PC-3 (cell line): ENCODE results near the gene OPN1SW. TPM values are rescaled to one million over a fixed set of nuclear protein-coding genes. Genes with fewer than 3 reads are reported as not detected.

ENCODE experiments used
- ATAC-seq: fragments of 200-7000 bp; cut with Tn5 transposase; 2 replicates; pipeline ENCODE4 v1.9.1; 2020; ENCODE audit warnings: mild to moderate bottlenecking, moderate library complexity
- BruUV-seq: library from RNA; stranded (reverse); fragments of 400-500 nt; replicated peaks from 2 replicates; lab custom pipeline; 2021; lab: Mats Ljungman, UMichigan
- CTCF ChIA-PET: fragments of 300-600 bp; sonication (Branson Sonifier 250); formaldehyde crosslinking; loops from one replicate; lab custom pipeline; 2022; ENCODE audit warnings: antibody characterized with exemption; lab: Charles Lee
- POLR2A ChIA-PET: fragments of 300-600 bp; sonication (Branson Sonifier 250); formaldehyde crosslinking; loops from one replicate; lab custom pipeline; 2022; ENCODE audit warnings: antibody characterized with exemption; ENCODE audit not compliant: unreplicated experiment; lab: Charles Lee
- DNase-seq: peaks from one replicate; pipeline ENCODE4 v3.0.0-alpha.2; 2015
- H2AFZ ChIP-seq: fragments of 300-600 bp; sonication (generic); 2 replicates; pipeline ENCODE4 v1.6.0; 2016; ENCODE audit warnings: antibody characterized with exemption, low read length
- H3F3A ChIP-seq: fragments of 300-600 bp; sonication (generic); one replicate; pipeline ENCODE4 v1.6.0; 2017; ENCODE audit warnings: antibody characterized with exemption, low read length, control low read depth, mild to moderate bottlenecking; ENCODE audit not compliant: unreplicated experiment
- H3K27ac ChIP-seq: fragments of 300-600 bp; sonication (generic); 2 replicates; pipeline ENCODE4 v1.5.1; 2016; ENCODE audit warnings: mild to moderate bottlenecking, low read length
- H3K27me3 ChIP-seq: fragments of 300-600 bp; sonication (generic); 2 replicates; pipeline ENCODE4 v1.6.1; 2016; ENCODE audit warnings: low read length, mixed read lengths
- H3K36me3 ChIP-seq: fragments of 300-600 bp; sonication (generic); 2 replicates; pipeline ENCODE4 v1.6.1; 2016; ENCODE audit warnings: low read depth, mixed run types, low read length, mixed read lengths
- H3K4me1 ChIP-seq: fragments of 300-600 bp; sonication (generic); 2 replicates; pipeline ENCODE4 v1.5.1; 2016; ENCODE audit warnings: low read length; ENCODE audit not compliant: insufficient read depth
- H3K4me2 ChIP-seq: fragments of 300-600 bp; sonication (generic); 2 replicates; pipeline ENCODE4 v1.6.0; 2016; ENCODE audit warnings: low read length
- H3K4me3 ChIP-seq: fragments of 300-600 bp; sonication (generic); 2 replicates; pipeline ENCODE4 v1.5.1; 2016; ENCODE audit warnings: mild to moderate bottlenecking, low read length, mixed read lengths
- H3K79me2 ChIP-seq: fragments of 300-600 bp; sonication (generic); 2 replicates; pipeline ENCODE4 v1.6.1; 2017; ENCODE audit warnings: low read length, mixed read lengths
- H3K9ac ChIP-seq: fragments of 300-600 bp; sonication (generic); 2 replicates; pipeline ENCODE4 v1.6.0; 2016; ENCODE audit warnings: mild to moderate bottlenecking, low read length
- H3K9me2 ChIP-seq: fragments of 300-600 bp; sonication (generic); replicated peaks from 2 replicates; pipeline ENCODE4 v1.6.1; 2016; ENCODE audit warnings: mixed run types, low read length, mixed read lengths
- H3K9me3 ChIP-seq: fragments of 300-600 bp; sonication (generic); 2 replicates; pipeline ENCODE4 v1.6.1; 2016; ENCODE audit warnings: low read length, mixed read lengths
- H4K20me1 ChIP-seq: fragments of 300-600 bp; sonication (generic); 2 replicates; pipeline ENCODE4 v1.6.1; 2016; ENCODE audit warnings: low read length, mixed read lengths
- EZH2 ChIP-seq: fragments of 300-600 bp; sonication (generic); IDR thresholded peaks from one replicate; pipeline ENCODE4 v1.6.1; 2017; ENCODE audit warnings: antibody characterized with exemption, mild to moderate bottlenecking, low read length; ENCODE audit not compliant: unreplicated experiment
- EZH2phosphoT487 ChIP-seq: fragments of 300-600 bp; sonication (generic); IDR thresholded peaks from 2 replicates; pipeline ENCODE4 v1.6.1; 2018; ENCODE audit warnings: mild to moderate bottlenecking, antibody characterized with exemption, low read length, borderline replicate concordance
- intact Hi-C: fragments of 100-400 bp; cut with micrococcal nuclease; formaldehyde crosslinking; loops from 2 replicates; pipeline ENCODE4 v1.9.0; 2023
- total RNA-seq: library from RNA; depleted of rRNA; stranded (reverse); fragments of >200 nt; gene quantifications from 2 replicates; pipeline ENCODE4 v1.2.3, GENCODE V29; 2014
- TF ChIP-seq, protein P1 (sequence below): fragments of 300-600 bp; sonication (generic); conservative IDR thresholded peaks from 2 replicates; pipeline ENCODE4 v1.5.1; 2017; ENCODE audit warnings: antibody characterized with exemption, low read depth, mild to moderate bottlenecking, low read length

Gene OPN1SW
- total RNA-seq, 1 experiment from 2014 or later: not detected

DNA sequence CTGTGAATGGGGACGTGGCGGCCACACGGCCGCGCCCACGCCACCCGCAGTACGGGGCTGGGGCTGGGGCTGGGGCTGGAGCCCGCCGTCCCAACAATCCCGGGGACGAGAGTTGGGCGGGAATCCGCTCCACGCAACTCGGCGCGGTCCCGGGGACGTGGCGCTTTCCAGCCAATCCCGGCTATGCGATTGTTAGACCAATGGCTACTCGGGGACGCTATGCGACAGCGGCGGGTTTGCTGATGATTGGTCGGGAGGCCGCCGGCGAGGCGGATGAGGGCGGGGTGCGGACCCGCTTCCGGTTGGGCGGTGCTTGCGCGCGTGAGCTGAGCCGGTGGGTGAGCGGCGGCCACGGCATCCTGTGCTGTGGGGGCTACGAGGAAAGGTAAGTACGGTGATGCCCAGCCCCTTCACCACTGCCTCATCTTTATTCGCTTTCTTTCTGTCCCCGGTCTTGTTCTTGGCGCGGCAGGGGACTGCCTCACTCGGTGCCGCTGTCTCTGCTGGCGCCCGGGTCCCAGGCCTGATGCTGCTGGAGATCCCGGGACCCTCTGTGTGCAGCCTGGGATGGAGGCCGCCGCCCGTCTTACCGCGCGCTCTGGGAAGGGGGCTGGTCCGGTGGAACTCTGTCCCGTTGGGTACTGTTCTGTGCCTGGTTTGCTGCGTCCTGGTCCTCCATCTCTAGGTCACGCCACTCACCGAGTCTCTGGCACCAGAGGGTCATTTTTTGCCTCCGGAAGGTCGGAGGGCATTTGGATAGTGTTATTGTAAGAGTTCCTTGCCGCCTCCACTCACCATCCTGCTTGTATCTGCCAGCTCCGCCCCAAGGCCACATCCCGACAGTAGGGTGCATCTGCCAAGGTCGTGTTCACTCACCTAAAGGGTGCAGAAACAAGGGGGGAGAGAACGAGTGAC, 36.3 kb downstream of the OPN1SW start, which contains the start of gene CALU:
Gene CALU, plus strand, starts transcription at position 312 of the 915 bp plus-strand sequence. CDS start 9,225 bp downstream, outside the sequence.
- H3K9me3 ChIP-seq: no peaks in the 10 kb centered on the region
- peak within 1 kb of the TSS; percentile 95 for H3K9ac ChIP-seq
- peaks cover 8% of the 10 kb centered on the region for H3K36me3 ChIP-seq
- ChIA-PET POLR2A (interaction anchor here (0.6 to 0.9 kb wide), 6 partner anchors 64 to 1154 kb away, joined by 3 to 8 read pairs (median 4); partner anchors contain the start of gene GCC1), CTCF (no interaction called here)
- DNase-seq (peak; percentile 97), ATAC-seq (peak; percentile 91)
- H3K27me3 ChIP-seq: no peaks in the 10 kb centered on the region
- H3K4me1 ChIP-seq: peaks cover 49% of the 10 kb centered on the region
- peak within 1 kb of the TSS; percentile 79 for H2AFZ ChIP-seq
- H3F3A ChIP-seq: no peaks in the 10 kb centered on the region
- peak within 1 kb of the TSS; percentile 96 for H3K4me3 ChIP-seq
- TF ChIP-seq EZH2: no peak
- TF ChIP-seq, protein P1, sequence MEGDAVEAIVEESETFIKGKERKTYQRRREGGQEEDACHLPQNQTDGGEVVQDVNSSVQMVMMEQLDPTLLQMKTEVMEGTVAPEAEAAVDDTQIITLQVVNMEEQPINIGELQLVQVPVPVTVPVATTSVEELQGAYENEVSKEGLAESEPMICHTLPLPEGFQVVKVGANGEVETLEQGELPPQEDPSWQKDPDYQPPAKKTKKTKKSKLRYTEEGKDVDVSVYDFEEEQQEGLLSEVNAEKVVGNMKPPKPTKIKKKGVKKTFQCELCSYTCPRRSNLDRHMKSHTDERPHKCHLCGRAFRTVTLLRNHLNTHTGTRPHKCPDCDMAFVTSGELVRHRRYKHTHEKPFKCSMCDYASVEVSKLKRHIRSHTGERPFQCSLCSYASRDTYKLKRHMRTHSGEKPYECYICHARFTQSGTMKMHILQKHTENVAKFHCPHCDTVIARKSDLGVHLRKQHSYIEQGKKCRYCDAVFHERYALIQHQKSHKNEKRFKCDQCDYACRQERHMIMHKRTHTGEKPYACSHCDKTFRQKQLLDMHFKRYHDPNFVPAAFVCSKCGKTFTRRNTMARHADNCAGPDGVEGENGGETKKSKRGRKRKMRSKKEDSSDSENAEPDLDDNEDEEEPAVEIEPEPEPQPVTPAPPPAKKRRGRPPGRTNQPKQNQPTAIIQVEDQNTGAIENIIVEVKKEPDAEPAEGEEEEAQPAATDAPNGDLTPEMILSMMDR: no peak
- TF ChIP-seq EZH2phosphoT487: no peak
- H3K27ac ChIP-seq: peak within 1 kb of the TSS; percentile 78
- H3K9me2 ChIP-seq: no peaks in the 10 kb centered on the region
- intact Hi-C loops: no loop called here
- BruUV-seq: TSS peak; percentile 52
- peak within 1 kb of the TSS; percentile 89 for H3K4me2 ChIP-seq
- H3K79me2 ChIP-seq: peaks cover 52% of the 10 kb centered on the region
- H4K20me1 ChIP-seq: peaks cover 33% of the 10 kb centered on the region

DNA sequence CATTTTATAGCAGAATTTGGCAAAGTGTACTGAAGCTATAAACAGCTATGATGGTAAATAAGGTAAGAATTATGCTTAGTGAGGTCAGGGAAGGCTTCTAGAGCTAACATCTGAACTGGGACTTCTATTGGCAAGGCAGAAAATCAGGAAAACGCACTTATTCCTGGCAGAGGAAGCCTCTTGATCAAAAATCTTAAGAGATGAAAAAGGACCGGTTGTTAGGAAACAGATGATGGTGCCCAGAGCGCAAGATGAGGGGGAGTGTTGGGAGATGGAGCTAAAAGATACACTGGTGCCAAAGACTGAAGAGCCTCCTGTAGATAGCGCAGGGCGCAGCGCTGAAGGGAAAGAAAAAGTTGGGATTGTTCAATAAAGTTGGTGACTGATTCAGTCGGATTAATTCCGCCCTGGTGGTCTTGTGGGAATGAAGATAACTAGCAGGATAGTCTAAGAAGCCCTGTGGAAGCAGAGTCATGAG, 37.0 kb downstream of the OPN1SW start:
- intact Hi-C loops: no loop called here
- Histone ChIP-seq H3K9me3 (no peaks in the 10 kb centered on the region), H3F3A (no peaks in the 10 kb centered on the region), H3K36me3 (peaks cover 6% of the 10 kb centered on the region), H4K20me1 (peaks cover 30% of the 10 kb centered on the region), H3K79me2 (peaks cover 45% of the 10 kb centered on the region), H3K9me2 (no peaks in the 10 kb centered on the region), H3K27ac (peak overlapping the region; percentile 78), H3K4me1 (peaks cover 49% of the 10 kb centered on the region), H3K27me3 (no peaks in the 10 kb centered on the region), H3K4me2 (peak overlapping the region; percentile 84), H3K9ac (peak overlapping the region; percentile 95), H2AFZ (peak overlapping the region; percentile 79), H3K4me3 (peak overlapping the region; percentile 96)
- TF ChIP-seq, protein P1: no peak
- no peak for TF ChIP-seq EZH2
- TF ChIP-seq EZH2phosphoT487: no peak
- POLR2A ChIA-PET: interaction anchor here (0.6 to 1.0 kb wide), 4 partner anchors 63 to 364 kb away, joined by 3 to 8 read pairs (median 4); no protein-coding TSS in a partner anchor
- TSS peak; percentile 98 for BruUV-seq
- DNase-seq (no peak), ATAC-seq (peak; percentile 34)
- CTCF ChIA-PET: interaction anchor here (0.5 kb wide), 1 partner anchor 428 kb away, joined by 3 read pairs; no protein-coding TSS in a partner anchor
